ENCODE data around the gene CLCNKA. TPM values are rescaled to one million over a fixed set of nuclear protein-coding genes. Genes with fewer than 3 reads are reported as not detected.
"Not testable (repeated sequence)": the region's sequence is repeated elsewhere in the genome, so short reads cannot be mapped to it uniquely, and the experiment has no call there.

CLCNKA gene
- polyA plus RNA-seq, 3 donors from 2014 or later = not detected

- Mint-ChIP-seq H3K36me3 (no peaks in the 10 kb centered on the region), H3K27ac (no peak overlapping the region), H3K4me1 (no peaks in the 10 kb centered on the region), H3K9me3 (no peaks in the 10 kb centered on the region), H3K27me3 (ENCODE audit: low read depth in 3 of 3) (peaks cover 2 to 3% (median 2%) of the 10 kb centered on the region in 3 donors), H3K4me3 (no peak overlapping the region)
- DNase-seq = no peak
Observed at GRCh38 chr1:15991427-15992186, 30.2 kb upstream of the CLCNKA start.

GRCh38 chr1:15992187-15992553 is 29.7 kb upstream of the CLCNKA start:
- Mint-ChIP-seq H3K27ac (no peak overlapping the region), H3K27me3 (ENCODE audit: low read depth in 3 of 3) (peaks cover 2 to 4% (median 2%) of the 10 kb centered on the region in 3 donors), H3K9me3 (no peaks in the 10 kb centered on the region), H3K4me3 (no peak overlapping the region), H3K36me3 (no peaks in the 10 kb centered on the region), H3K4me1 (no peaks in the 10 kb centered on the region)
- DNase-seq = no peak

- Mint-ChIP-seq H3K36me3 (no peaks in the 10 kb centered on the region), H3K9me3 (no peaks in the 10 kb centered on the region), H3K4me1 (no peaks in the 10 kb centered on the region), H3K4me3 (no peak overlapping the region), H3K27me3 (ENCODE audit: low read depth in 3 of 3) (peaks cover 2 to 5% (median 2%) of the 10 kb centered on the region in 3 donors), H3K27ac (no peak overlapping the region)
- DNase-seq = no peak
Observed at GRCh38 chr1:15992582-15993500, 29.0 kb upstream of the CLCNKA start.

GRCh38 chr1:15993666-15994065 is 28.2 kb upstream of the CLCNKA start:
- H3K4me1 Mint-ChIP-seq = no peaks in the 10 kb centered on the region
- no peaks in the 10 kb centered on the region for H3K36me3 Mint-ChIP-seq
- no peaks in the 10 kb centered on the region for H3K9me3 Mint-ChIP-seq
- no peak overlapping the region for H3K4me3 Mint-ChIP-seq
- H3K27me3 Mint-ChIP-seq (ENCODE audit: low read depth in 3 of 3) = peaks cover 2 to 8% (median 2%) of the 10 kb centered on the region in 3 donors
- H3K27ac Mint-ChIP-seq = no peak overlapping the region
- DNase-seq = no peak

- Mint-ChIP-seq H3K9me3 (no peaks in the 10 kb centered on the region), H3K4me3 (no peak overlapping the region), H3K27me3 (ENCODE audit: low read depth in 3 of 3) (peaks cover 0 to 12% (median 2%) of the 10 kb centered on the region in 3 donors), H3K36me3 (no peaks in the 10 kb centered on the region), H3K27ac (no peak overlapping the region), H3K4me1 (no peaks in the 10 kb centered on the region)
- DNase-seq = no peak
Observed at GRCh38 chr1:15994081-15994480, 27.8 kb upstream of the CLCNKA start.

- Mint-ChIP-seq H3K4me1 (no peaks in the 10 kb centered on the region), H3K27ac (no peak overlapping the region), H3K4me3 (no peak overlapping the region), H3K27me3 (ENCODE audit: low read depth in 3 of 3) (peaks cover 0 to 12% (median 2%) of the 10 kb centered on the region in 3 donors), H3K9me3 (no peaks in the 10 kb centered on the region), H3K36me3 (no peaks in the 10 kb centered on the region)
- peak; percentile 11 to 43 (median 22) for DNase-seq
Observed at GRCh38 chr1:15994590-15995351, 27.1 kb upstream of the CLCNKA start.

GRCh38 chr1:15997076-15997585 is 24.7 kb upstream of the CLCNKA start:
- Mint-ChIP-seq H3K36me3 (no peaks in the 10 kb centered on the region), H3K27ac (no peak overlapping the region), H3K4me3 (no peak overlapping the region), H3K4me1 (no peaks in the 10 kb centered on the region), H3K9me3 (no peaks in the 10 kb centered on the region), H3K27me3 (ENCODE audit: low read depth in 3 of 3) (peaks cover 0 to 12% (median 2%) of the 10 kb centered on the region in 3 donors)
- no peak for DNase-seq

- Mint-ChIP-seq H3K4me3 (no peak overlapping the region), H3K36me3 (no peaks in the 10 kb centered on the region), H3K27ac (no peak overlapping the region), H3K4me1 (no peaks in the 10 kb centered on the region), H3K9me3 (no peaks in the 10 kb centered on the region), H3K27me3 (ENCODE audit: low read depth in 3 of 3) (peaks cover 0 to 12% (median 2%) of the 10 kb centered on the region in 3 donors)
- no peak for DNase-seq
Observed at GRCh38 chr1:15997637-15998280, 24.1 kb upstream of the CLCNKA start.

- Mint-ChIP-seq H3K4me3 (no peak overlapping the region), H3K27ac (no peak overlapping the region), H3K36me3 (no peaks in the 10 kb centered on the region), H3K27me3 (ENCODE audit: low read depth in 3 of 3) (peaks cover 0 to 12% (median 3%) of the 10 kb centered on the region in 3 donors), H3K4me1 (no peaks in the 10 kb centered on the region), H3K9me3 (no peaks in the 10 kb centered on the region)
- DNase-seq = no peak
Observed at GRCh38 chr1:15998929-15999328, 22.9 kb upstream of the CLCNKA start.

GRCh38 chr1:16001274-16001673 is 20.6 kb upstream of the CLCNKA start:
- H3K9me3 Mint-ChIP-seq; H3K4me3 Mint-ChIP-seq; H3K4me1 Mint-ChIP-seq; DNase-seq; H3K27me3 Mint-ChIP-seq (ENCODE audit: low read depth in 3 of 3); H3K27ac Mint-ChIP-seq; H3K36me3 Mint-ChIP-seq: not testable (repeated sequence)

- Mint-ChIP-seq H3K4me3 (no peak overlapping the region), H3K27ac (no peak overlapping the region), H3K9me3 (no peaks in the 10 kb centered on the region), H3K27me3 (ENCODE audit: low read depth in 3 of 3) (peaks cover 1 to 6% (median 2%) of the 10 kb centered on the region in 3 donors), H3K4me1 (no peaks in the 10 kb centered on the region), H3K36me3 (no peaks in the 10 kb centered on the region)
- DNase-seq = no peak
Observed at GRCh38 chr1:16005597-16005996, 16.2 kb upstream of the CLCNKA start.

GRCh38 chr1:16006010-16006409 is 15.8 kb upstream of the CLCNKA start:
- H3K27ac Mint-ChIP-seq = no peak overlapping the region
- no peak for DNase-seq
- H3K36me3 Mint-ChIP-seq = no peaks in the 10 kb centered on the region
- no peaks in the 10 kb centered on the region for H3K4me1 Mint-ChIP-seq
- no peaks in the 10 kb centered on the region for H3K9me3 Mint-ChIP-seq
- no peak overlapping the region for H3K4me3 Mint-ChIP-seq
- H3K27me3 Mint-ChIP-seq (ENCODE audit: low read depth in 3 of 3) = peaks cover 1 to 6% (median 2%) of the 10 kb centered on the region in 3 donors
